GM23338 (cell line): ENCODE data around the gene ARHGAP1. TPM values are rescaled to one million over a fixed set of nuclear protein-coding genes. Genes with fewer than 3 reads are reported as not detected.

ENCODE experiments used
- ATAC-seq: fragments of 200-7000 bp; cut with Tn5 transposase; 3 replicates; pipeline ENCODE4 v1.9.1; 2020
- DNase-seq: peaks from one replicate; pipeline ENCODE4 v3.0.0-alpha.2; 2015; ENCODE audit warnings: low spot score
- H2AFZ ChIP-seq: fragments of 200-600 bp; sonication (generic); 2 replicates; pipeline ENCODE4 v1.8.0; 2016; ENCODE audit warnings: antibody characterized with exemption, mild to moderate bottlenecking, moderate library complexity
- H3F3A ChIP-seq: fragments of 200-600 bp; sonication (generic); replicated peaks from 2 replicates; pipeline ENCODE4 v1.8.0; 2017; ENCODE audit warnings: antibody characterized with exemption, mixed run types, low read depth
- H3K27ac ChIP-seq: fragments of 200-600 bp; sonication (generic); 2 replicates; pipeline ENCODE4 v1.6.1; 2016; ENCODE audit warnings: low read depth
- H3K27me3 ChIP-seq: fragments of 200-600 bp; sonication (generic); 2 replicates; pipeline ENCODE4 v1.8.0; 2016; ENCODE audit warnings: mild to moderate bottlenecking, mixed run types, moderate library complexity; ENCODE audit not compliant: insufficient read depth
- H3K36me3 ChIP-seq: fragments of 200-600 bp; sonication (generic); 2 replicates; pipeline ENCODE4 v1.8.0; 2016; ENCODE audit warnings: mild to moderate bottlenecking; ENCODE audit not compliant: insufficient read depth
- H3K4me1 ChIP-seq: fragments of 200-600 bp; sonication (generic); 2 replicates; pipeline ENCODE4 v1.8.0; 2016; ENCODE audit warnings: mild to moderate bottlenecking, moderate library complexity; ENCODE audit not compliant: insufficient read depth
- H3K4me2 ChIP-seq: fragments of 200-600 bp; sonication (generic); 2 replicates; pipeline ENCODE4 v1.7.1; 2017; ENCODE audit warnings: mixed run types
- H3K4me3 ChIP-seq: fragments of 200-600 bp; sonication (generic); 2 replicates; pipeline ENCODE4 v1.6.1; 2016; ENCODE audit warnings: mixed run types
- H3K79me2 ChIP-seq: fragments of 200-600 bp; sonication (generic); replicated peaks from 2 replicates; pipeline ENCODE4 v1.8.0; 2017; ENCODE audit warnings: mild to moderate bottlenecking; ENCODE audit not compliant: insufficient read depth
- H3K9me2 ChIP-seq: fragments of 200-600 bp; sonication (generic); 2 replicates; pipeline ENCODE4 v1.8.0; 2017; ENCODE audit not compliant: insufficient read depth
- H4K20me1 ChIP-seq: fragments of 200-600 bp; sonication (generic); replicated peaks from 2 replicates; pipeline ENCODE4 v1.8.0; 2017; ENCODE audit warnings: mild to moderate bottlenecking; ENCODE audit not compliant: insufficient read depth
- H3K27ac Mint-ChIP-seq: 2 replicates; pipeline ENCODE4 v1.8.0; 2020; ENCODE audit warnings: inconsistent platforms, mild to moderate bottlenecking, moderate library complexity, mixed read lengths
- H3K27me3 Mint-ChIP-seq: 3 replicates; pipeline ENCODE4 v1.8.0; 2022; ENCODE audit warnings: low read depth, mild to moderate bottlenecking, moderate library complexity, mixed read lengths, inconsistent platforms; ENCODE audit not compliant: insufficient read depth, poor library complexity
- H3K36me3 Mint-ChIP-seq: 3 replicates; pipeline ENCODE4 v1.8.0; 2021; ENCODE audit warnings: low read depth, mild to moderate bottlenecking, inconsistent platforms, moderate library complexity, mixed read lengths
- H3K4me1 Mint-ChIP-seq: 3 replicates; pipeline ENCODE4 v1.8.0; 2020; ENCODE audit warnings: mild to moderate bottlenecking, inconsistent platforms, mixed read lengths
- H3K4me3 Mint-ChIP-seq: 3 replicates; pipeline ENCODE4 v1.8.0; 2021; ENCODE audit warnings: moderate library complexity, mild to moderate bottlenecking, inconsistent platforms, mixed read lengths
- H3K9me3 Mint-ChIP-seq: 3 replicates; pipeline ENCODE4 v1.8.0; 2020; ENCODE audit warnings: moderate library complexity, mild to moderate bottlenecking, inconsistent platforms, mixed read lengths
- CREB1 ChIP-seq: fragments of 250-450 bp; sonication (Bioruptor Pico); IDR thresholded peaks from 2 replicates; pipeline ENCODE4 v1.5.0; 2020; ENCODE audit warnings: low read depth, mild to moderate bottlenecking, moderate library complexity
- EZH2 ChIP-seq: fragments of 200-600 bp; sonication (generic); IDR thresholded peaks from one replicate; pipeline ENCODE4 v1.8.0; 2017; ENCODE audit warnings: antibody characterized with exemption, mild to moderate bottlenecking, low read depth; ENCODE audit not compliant: unreplicated experiment
- EZH2phosphoT487 ChIP-seq: fragments of 200-600 bp; sonication (generic); IDR thresholded peaks from one replicate; pipeline ENCODE4 v1.8.1; 2018; ENCODE audit warnings: antibody characterized with exemption; ENCODE audit not compliant: unreplicated experiment
- JUNB ChIP-seq: IDR thresholded peaks from one replicate; pipeline ENCODE4 v1.6.1; 2016; ENCODE audit warnings: antibody characterized with exemption; ENCODE audit not compliant: unreplicated experiment
- NANOG ChIP-seq: IDR thresholded peaks from 2 replicates; pipeline ENCODE4 v1.6.1; 2016; ENCODE audit warnings: antibody characterized with exemption, borderline replicate concordance
- POLR2AphosphoS5 ChIP-seq: IDR thresholded peaks from 2 replicates; pipeline ENCODE4 v1.6.1; 2016; ENCODE audit warnings: antibody characterized with exemption, low read depth
- STAT1 ChIP-seq: IDR thresholded peaks from one replicate; pipeline ENCODE4 v1.6.1; 2016; ENCODE audit warnings: antibody characterized with exemption; ENCODE audit not compliant: unreplicated experiment
- ZNF114 ChIP-seq: fragments of 250-450 bp; sonication (Bioruptor Pico); IDR thresholded peaks from 2 replicates; pipeline ENCODE4 v1.5.0; 2020; ENCODE audit warnings: mild to moderate bottlenecking, moderate library complexity
- ZNF331 ChIP-seq: fragments of 250-450 bp; sonication (Bioruptor Pico); IDR thresholded peaks from 2 replicates; pipeline ENCODE4 v1.5.0; 2020; ENCODE audit warnings: low read depth, mild to moderate bottlenecking, moderate library complexity
- polyA plus RNA-seq: library from polyadenylated mRNA; unstranded; fragments of >200 nt; fragmentation: Nextera tagmentation; extraction: Ambion mirVana; gene quantifications from 2 replicates; pipeline ENCODE4 v1.2.1, GENCODE V29; 2016
- total RNA-seq: library from RNA; depleted of rRNA; stranded (reverse); fragments of >200 nt; shearing (Covaris generic); gene quantifications from 2 replicates; pipeline ENCODE4 v1.2.3, GENCODE V29; 2014
- TF ChIP-seq, protein P1 (sequence below): fragments of 250-450 bp; sonication (Bioruptor Pico); IDR thresholded peaks from 2 replicates; pipeline ENCODE4 v1.5.0; 2020; ENCODE audit warnings: mild to moderate bottlenecking, moderate library complexity
- TF ChIP-seq, protein P2 (sequence below), 2 experiments: fragments of 200-600 bp in 1 of 2; sonication (generic) in 1 of 2; conservative IDR thresholded peaks; 2 replicates each; pipeline versions ENCODE4 v1.5.1 to v1.6.1; 2016 to 2017; ENCODE audit warnings: antibody characterized with exemption in 2 of 2, low read depth in 2 of 2, mild to moderate bottlenecking in 2 of 2, moderate library complexity in 1 of 2
- TF ChIP-seq, protein P3 (sequence below): IDR thresholded peaks from one replicate; pipeline ENCODE4 v1.6.1; 2018; ENCODE audit warnings: antibody characterized with exemption; ENCODE audit not compliant: unreplicated experiment
- TF ChIP-seq, protein P4 (sequence below): IDR thresholded peaks from 2 replicates; pipeline ENCODE4 v1.6.1; 2016; ENCODE audit warnings: antibody characterized with exemption

The ARHGAP1 gene
- total and polyA plus RNA-seq, 2 experiments from 2014 or later = 23.4 to 38.1 TPM

DNA sequence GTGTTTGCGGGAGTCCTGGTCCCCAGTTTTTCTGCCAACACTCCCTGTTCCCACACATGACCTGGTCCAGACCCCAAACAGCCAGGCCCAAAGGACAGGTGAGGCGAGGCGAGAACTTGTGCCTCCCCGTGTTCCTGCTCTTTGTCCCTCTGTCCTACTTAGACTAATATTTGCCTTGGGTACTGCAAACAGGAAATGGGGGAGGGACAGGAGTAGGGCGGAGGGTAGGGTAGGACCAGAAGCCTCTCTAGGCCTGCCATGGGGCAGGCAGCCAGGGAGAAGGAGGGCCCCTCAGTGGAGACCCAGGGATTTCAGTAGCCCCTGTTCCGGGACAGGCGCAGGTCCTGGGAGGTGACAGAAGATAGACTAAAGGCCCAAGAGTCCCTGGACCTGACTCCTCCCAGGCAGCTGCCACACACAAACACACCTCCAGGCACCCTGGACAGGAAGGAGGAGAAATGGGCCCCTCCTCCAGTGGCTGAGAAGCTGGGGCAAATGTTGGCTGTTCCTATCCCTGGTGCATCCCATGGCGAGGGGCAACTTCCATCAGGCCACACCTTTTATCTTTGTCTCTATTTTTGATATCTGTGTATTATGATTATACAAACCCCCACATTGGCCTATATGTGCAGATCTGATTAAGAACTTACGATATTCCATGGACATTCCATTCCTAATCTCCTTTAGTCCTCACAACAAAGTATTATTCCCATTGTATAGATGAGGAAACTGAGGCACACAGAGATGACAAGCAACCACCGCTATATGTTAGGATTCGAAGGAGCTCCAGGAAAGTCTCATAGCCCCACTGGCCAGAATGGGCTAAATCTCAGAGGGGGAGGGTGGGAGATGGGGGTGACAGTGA lies 18.0 kb upstream of the ARHGAP1 start:
- no peak overlapping the region for H3K4me3 ChIP-seq
- H3K79me2 ChIP-seq = no peaks in the 10 kb centered on the region
- DNase-seq = peak; percentile 43
- no peaks in the 10 kb centered on the region; the same call in 2 of the 3 replicates for H3K9me3 Mint-ChIP-seq
- H3K4me1 Mint-ChIP-seq = peaks cover 3% of the 10 kb centered on the region; the same call in 2 of the 3 replicates
- no peaks in the 10 kb centered on the region for H4K20me1 ChIP-seq
- no peaks in the 10 kb centered on the region for H3K36me3 Mint-ChIP-seq
- no peak overlapping the region for H3K4me2 ChIP-seq
- H3K27me3 Mint-ChIP-seq = peaks cover 8% of the 10 kb centered on the region
- peak overlapping the region; percentile 52; the same call in 1 of the 2 replicates for H2AFZ ChIP-seq
- H3K9me2 ChIP-seq = no peaks in the 10 kb centered on the region
- no peak overlapping the region for H3K4me3 Mint-ChIP-seq
- TF ChIP-seq CREB1 (no peak), EZH2phosphoT487 (no peak), STAT1 (no peak), ZNF331 (CRISPR knock-in tag) (no peak), POLR2AphosphoS5 (no peak), JUNB (no peak), EZH2 (no peak), ZNF114 (CRISPR knock-in tag) (no peak), NANOG (no peak)
- TF ChIP-seq, protein P1, sequence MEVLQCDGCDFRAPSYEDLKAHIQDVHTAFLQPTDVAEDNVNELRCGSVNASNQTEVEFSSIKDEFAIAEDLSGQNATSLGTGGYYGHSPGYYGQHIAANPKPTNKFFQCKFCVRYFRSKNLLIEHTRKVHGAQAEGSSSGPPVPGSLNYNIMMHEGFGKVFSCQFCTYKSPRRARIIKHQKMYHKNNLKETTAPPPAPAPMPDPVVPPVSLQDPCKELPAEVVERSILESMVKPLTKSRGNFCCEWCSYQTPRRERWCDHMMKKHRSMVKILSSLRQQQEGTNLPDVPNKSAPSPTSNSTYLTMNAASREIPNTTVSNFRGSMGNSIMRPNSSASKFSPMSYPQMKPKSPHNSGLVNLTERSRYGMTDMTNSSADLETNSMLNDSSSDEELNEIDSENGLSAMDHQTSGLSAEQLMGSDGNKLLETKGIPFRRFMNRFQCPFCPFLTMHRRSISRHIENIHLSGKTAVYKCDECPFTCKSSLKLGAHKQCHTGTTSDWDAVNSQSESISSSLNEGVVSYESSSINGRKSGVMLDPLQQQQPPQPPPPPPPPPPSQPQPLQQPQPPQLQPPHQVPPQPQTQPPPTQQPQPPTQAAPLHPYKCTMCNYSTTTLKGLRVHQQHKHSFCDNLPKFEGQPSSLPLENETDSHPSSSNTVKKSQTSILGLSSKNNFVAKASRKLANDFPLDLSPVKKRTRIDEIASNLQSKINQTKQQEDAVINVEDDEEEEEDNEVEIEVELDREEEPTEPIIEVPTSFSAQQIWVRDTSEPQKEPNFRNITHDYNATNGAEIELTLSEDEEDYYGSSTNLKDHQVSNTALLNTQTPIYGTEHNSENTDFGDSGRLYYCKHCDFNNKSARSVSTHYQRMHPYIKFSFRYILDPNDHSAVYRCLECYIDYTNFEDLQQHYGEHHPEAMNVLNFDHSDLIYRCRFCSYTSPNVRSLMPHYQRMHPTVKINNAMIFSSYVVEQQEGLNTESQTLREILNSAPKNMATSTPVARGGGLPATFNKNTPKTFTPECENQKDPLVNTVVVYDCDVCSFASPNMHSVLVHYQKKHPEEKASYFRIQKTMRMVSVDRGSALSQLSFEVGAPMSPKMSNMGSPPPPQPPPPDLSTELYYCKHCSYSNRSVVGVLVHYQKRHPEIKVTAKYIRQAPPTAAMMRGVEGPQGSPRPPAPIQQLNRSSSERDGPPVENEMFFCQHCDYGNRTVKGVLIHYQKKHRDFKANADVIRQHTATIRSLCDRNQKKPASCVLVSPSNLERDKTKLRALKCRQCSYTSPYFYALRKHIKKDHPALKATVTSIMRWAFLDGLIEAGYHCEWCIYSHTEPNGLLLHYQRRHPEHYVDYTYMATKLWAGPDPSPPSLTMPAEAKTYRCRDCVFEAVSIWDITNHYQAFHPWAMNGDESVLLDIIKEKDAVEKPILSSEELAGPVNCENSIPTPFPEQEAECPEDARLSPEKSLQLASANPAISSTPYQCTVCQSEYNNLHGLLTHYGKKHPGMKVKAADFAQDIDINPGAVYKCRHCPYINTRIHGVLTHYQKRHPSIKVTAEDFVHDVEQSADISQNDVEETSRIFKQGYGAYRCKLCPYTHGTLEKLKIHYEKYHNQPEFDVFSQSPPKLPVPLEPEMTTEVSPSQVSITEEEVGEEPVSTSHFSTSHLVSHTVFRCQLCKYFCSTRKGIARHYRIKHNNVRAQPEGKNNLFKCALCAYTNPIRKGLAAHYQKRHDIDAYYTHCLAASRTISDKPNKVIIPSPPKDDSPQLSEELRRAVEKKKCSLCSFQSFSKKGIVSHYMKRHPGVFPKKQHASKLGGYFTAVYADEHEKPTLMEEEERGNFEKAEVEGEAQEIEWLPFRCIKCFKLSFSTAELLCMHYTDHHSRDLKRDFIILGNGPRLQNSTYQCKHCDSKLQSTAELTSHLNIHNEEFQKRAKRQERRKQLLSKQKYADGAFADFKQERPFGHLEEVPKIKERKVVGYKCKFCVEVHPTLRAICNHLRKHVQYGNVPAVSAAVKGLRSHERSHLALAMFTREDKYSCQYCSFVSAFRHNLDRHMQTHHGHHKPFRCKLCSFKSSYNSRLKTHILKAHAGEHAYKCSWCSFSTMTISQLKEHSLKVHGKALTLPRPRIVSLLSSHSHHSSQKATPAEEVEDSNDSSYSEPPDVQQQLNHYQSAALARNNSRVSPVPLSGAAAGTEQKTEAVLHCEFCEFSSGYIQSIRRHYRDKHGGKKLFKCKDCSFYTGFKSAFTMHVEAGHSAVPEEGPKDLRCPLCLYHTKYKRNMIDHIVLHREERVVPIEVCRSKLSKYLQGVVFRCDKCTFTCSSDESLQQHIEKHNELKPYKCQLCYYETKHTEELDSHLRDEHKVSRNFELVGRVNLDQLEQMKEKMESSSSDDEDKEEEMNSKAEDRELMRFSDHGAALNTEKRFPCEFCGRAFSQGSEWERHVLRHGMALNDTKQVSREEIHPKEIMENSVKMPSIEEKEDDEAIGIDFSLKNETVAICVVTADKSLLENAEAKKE = no peak
- TF ChIP-seq, protein P2, sequence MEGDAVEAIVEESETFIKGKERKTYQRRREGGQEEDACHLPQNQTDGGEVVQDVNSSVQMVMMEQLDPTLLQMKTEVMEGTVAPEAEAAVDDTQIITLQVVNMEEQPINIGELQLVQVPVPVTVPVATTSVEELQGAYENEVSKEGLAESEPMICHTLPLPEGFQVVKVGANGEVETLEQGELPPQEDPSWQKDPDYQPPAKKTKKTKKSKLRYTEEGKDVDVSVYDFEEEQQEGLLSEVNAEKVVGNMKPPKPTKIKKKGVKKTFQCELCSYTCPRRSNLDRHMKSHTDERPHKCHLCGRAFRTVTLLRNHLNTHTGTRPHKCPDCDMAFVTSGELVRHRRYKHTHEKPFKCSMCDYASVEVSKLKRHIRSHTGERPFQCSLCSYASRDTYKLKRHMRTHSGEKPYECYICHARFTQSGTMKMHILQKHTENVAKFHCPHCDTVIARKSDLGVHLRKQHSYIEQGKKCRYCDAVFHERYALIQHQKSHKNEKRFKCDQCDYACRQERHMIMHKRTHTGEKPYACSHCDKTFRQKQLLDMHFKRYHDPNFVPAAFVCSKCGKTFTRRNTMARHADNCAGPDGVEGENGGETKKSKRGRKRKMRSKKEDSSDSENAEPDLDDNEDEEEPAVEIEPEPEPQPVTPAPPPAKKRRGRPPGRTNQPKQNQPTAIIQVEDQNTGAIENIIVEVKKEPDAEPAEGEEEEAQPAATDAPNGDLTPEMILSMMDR (conservative IDR thresholded peaks at IDR 0.05; ENCODE audit: low read depth in 2 of 2) = no peak
- TF ChIP-seq, protein P3, sequence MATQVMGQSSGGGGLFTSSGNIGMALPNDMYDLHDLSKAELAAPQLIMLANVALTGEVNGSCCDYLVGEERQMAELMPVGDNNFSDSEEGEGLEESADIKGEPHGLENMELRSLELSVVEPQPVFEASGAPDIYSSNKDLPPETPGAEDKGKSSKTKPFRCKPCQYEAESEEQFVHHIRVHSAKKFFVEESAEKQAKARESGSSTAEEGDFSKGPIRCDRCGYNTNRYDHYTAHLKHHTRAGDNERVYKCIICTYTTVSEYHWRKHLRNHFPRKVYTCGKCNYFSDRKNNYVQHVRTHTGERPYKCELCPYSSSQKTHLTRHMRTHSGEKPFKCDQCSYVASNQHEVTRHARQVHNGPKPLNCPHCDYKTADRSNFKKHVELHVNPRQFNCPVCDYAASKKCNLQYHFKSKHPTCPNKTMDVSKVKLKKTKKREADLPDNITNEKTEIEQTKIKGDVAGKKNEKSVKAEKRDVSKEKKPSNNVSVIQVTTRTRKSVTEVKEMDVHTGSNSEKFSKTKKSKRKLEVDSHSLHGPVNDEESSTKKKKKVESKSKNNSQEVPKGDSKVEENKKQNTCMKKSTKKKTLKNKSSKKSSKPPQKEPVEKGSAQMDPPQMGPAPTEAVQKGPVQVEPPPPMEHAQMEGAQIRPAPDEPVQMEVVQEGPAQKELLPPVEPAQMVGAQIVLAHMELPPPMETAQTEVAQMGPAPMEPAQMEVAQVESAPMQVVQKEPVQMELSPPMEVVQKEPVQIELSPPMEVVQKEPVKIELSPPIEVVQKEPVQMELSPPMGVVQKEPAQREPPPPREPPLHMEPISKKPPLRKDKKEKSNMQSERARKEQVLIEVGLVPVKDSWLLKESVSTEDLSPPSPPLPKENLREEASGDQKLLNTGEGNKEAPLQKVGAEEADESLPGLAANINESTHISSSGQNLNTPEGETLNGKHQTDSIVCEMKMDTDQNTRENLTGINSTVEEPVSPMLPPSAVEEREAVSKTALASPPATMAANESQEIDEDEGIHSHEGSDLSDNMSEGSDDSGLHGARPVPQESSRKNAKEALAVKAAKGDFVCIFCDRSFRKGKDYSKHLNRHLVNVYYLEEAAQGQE = no peak
- TF ChIP-seq, protein P4, sequence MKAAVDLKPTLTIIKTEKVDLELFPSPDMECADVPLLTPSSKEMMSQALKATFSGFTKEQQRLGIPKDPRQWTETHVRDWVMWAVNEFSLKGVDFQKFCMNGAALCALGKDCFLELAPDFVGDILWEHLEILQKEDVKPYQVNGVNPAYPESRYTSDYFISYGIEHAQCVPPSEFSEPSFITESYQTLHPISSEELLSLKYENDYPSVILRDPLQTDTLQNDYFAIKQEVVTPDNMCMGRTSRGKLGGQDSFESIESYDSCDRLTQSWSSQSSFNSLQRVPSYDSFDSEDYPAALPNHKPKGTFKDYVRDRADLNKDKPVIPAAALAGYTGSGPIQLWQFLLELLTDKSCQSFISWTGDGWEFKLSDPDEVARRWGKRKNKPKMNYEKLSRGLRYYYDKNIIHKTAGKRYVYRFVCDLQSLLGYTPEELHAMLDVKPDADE = no peak
- peak; percentile 56 for ATAC-seq
- no peak overlapping the region for H3K27ac Mint-ChIP-seq
- no peaks in the 10 kb centered on the region for H3K36me3 ChIP-seq
- H3K4me1 ChIP-seq = no peaks in the 10 kb centered on the region
- H3F3A ChIP-seq = no peaks in the 10 kb centered on the region
- H3K27ac ChIP-seq = no peak overlapping the region
- H3K27me3 ChIP-seq = no peaks in the 10 kb centered on the region
